ENCODE results near the gene CMSS1. TPM values are rescaled to one million over a fixed set of nuclear protein-coding genes. Genes with fewer than 3 reads are reported as not detected.

CMSS1 gene
- total RNA-seq, 1 donor from 2014 or later = 28.4 TPM

- no peak overlapping the region for H3K4me3 ChIP-seq (ENCODE audit: low read depth, low read length)
- DNase-seq (ENCODE audit: low read depth) = no peak
- no peak for TF ChIP-seq CTCF (conservative IDR thresholded peaks at IDR 0.05; ENCODE audit: low read depth, low read length)
These were observed 108.0 kb downstream of the CMSS1 start for GRCh38 chr3:99925584-99926230.

- no peak overlapping the region for H3K4me3 ChIP-seq (ENCODE audit: low read depth, low read length)
- no peak for DNase-seq (ENCODE audit: low read depth)
- TF ChIP-seq CTCF (conservative IDR thresholded peaks at IDR 0.05; ENCODE audit: low read depth, low read length) = no peak
These were observed 110.2 kb downstream of the CMSS1 start for GRCh38 chr3:99927671-99928457.

GRCh38 chr3:99928771-99929744, 111.4 kb downstream of the CMSS1 start:
- no peak overlapping the region for H3K4me3 ChIP-seq (ENCODE audit: low read depth, low read length)
- TF ChIP-seq CTCF (conservative IDR thresholded peaks at IDR 0.05; ENCODE audit: low read depth, low read length) = no peak
- DNase-seq (ENCODE audit: low read depth) = no peak

- H3K4me3 ChIP-seq (ENCODE audit: low read depth, low read length) = no peak overlapping the region
- TF ChIP-seq CTCF (conservative IDR thresholded peaks at IDR 0.05; ENCODE audit: low read depth, low read length) = no peak
- DNase-seq (ENCODE audit: low read depth) = no peak
These were observed 112.1 kb downstream of the CMSS1 start for GRCh38 chr3:99929745-99930139.

- no peak for TF ChIP-seq CTCF (conservative IDR thresholded peaks at IDR 0.05; ENCODE audit: low read depth, low read length)
- DNase-seq (ENCODE audit: low read depth) = no peak
These were observed 113.4 kb downstream of the CMSS1 start for GRCh38 chr3:99931059-99931458.

GRCh38 chr3:99933971-99934750, 116.5 kb downstream of the CMSS1 start:
- no peak for DNase-seq (ENCODE audit: low read depth)
- no peak overlapping the region for H3K4me3 ChIP-seq (ENCODE audit: low read depth, low read length)
- TF ChIP-seq CTCF (conservative IDR thresholded peaks at IDR 0.05; ENCODE audit: low read depth, low read length) = no peak

More at GRCh38 chr3:99931059-99931458, 113.4 kb downstream of the CMSS1 start:
- H3K4me3 ChIP-seq (ENCODE audit: low read depth, low read length) = no peak overlapping the region

Measured in epithelial cell of proximal tubule (primary cell).